Naive B cell (primary cell): ENCODE measurements around the gene PRRC2B. TPM values are rescaled to one million over a fixed set of nuclear protein-coding genes. Genes with fewer than 3 reads are reported as not detected.
"Not testable (repeated sequence)": the region's sequence is repeated elsewhere in the genome, so short reads cannot be mapped to it uniquely, and the experiment has no call there.

ENCODE experiments used
- ATAC-seq, 2 donors: fragments of 150-1000 bp; cut with Tn5 transposase; 2 replicates each; pipeline ENCODE4 v1.10.0; 2021; ENCODE audit warnings: low read depth in 2 of 2, mild to moderate bottlenecking in 2 of 2, moderate library complexity in 2 of 2
- DNase-seq: peaks from one replicate; pipeline ENCODE4 v3.0.0; 2022
- H3K27ac Mint-ChIP-seq, 6 donors: one replicate each; pipeline ENCODE4 v1.8.0; 2020 to 2022; ENCODE audit warnings: mild to moderate bottlenecking in 6 of 6, mixed read lengths in 6 of 6, moderate library complexity in 5 of 6, inconsistent platforms in 2 of 6
- H3K27me3 Mint-ChIP-seq, 3 donors: one replicate each; pipeline ENCODE4 v1.8.0; 2021 to 2022; ENCODE audit warnings: mixed read lengths in 3 of 3, mild to moderate bottlenecking in 1 of 3
- H3K36me3 Mint-ChIP-seq, 2 donors: one replicate each; pipeline ENCODE4 v1.8.0; 2020 to 2022; ENCODE audit warnings: mixed read lengths in 2 of 2, inconsistent platforms in 1 of 2, mild to moderate bottlenecking in 1 of 2
- H3K4me1 Mint-ChIP-seq, 3 donors: one replicate each; pipeline ENCODE4 v1.8.0; 2020 to 2022; ENCODE audit warnings: mixed read lengths in 3 of 3, inconsistent platforms in 1 of 3, mild to moderate bottlenecking in 1 of 3, moderate library complexity in 1 of 3
- H3K4me3 Mint-ChIP-seq, 8 donors: one replicate each; pipeline ENCODE4 v1.8.0; 2020 to 2022; ENCODE audit warnings: mild to moderate bottlenecking in 8 of 8, mixed read lengths in 8 of 8, moderate library complexity in 8 of 8, inconsistent platforms in 2 of 8
- H3K9me3 Mint-ChIP-seq, 7 donors: one replicate each; pipeline ENCODE4 v1.8.0; 2020 to 2022; ENCODE audit warnings: mixed read lengths in 7 of 7, mild to moderate bottlenecking in 5 of 7, inconsistent platforms in 2 of 7, moderate library complexity in 1 of 7
- polyA plus RNA-seq, 6 donors: library from polyadenylated mRNA; unstranded; fragments of 300-500 nt; fragmentation: Illumina TruSeq; gene quantifications; one replicate each; pipeline ENCODE4 v1.2.3, GENCODE V29; 2021; ENCODE audit warnings: low read depth in 6 of 6

Gene PRRC2B
- 10 to 100 TPM in 5 of 6 donors, 1 to 10 TPM in 1; 6.9 to 52.8 (median 15.4) TPM for polyA plus RNA-seq

DNA sequence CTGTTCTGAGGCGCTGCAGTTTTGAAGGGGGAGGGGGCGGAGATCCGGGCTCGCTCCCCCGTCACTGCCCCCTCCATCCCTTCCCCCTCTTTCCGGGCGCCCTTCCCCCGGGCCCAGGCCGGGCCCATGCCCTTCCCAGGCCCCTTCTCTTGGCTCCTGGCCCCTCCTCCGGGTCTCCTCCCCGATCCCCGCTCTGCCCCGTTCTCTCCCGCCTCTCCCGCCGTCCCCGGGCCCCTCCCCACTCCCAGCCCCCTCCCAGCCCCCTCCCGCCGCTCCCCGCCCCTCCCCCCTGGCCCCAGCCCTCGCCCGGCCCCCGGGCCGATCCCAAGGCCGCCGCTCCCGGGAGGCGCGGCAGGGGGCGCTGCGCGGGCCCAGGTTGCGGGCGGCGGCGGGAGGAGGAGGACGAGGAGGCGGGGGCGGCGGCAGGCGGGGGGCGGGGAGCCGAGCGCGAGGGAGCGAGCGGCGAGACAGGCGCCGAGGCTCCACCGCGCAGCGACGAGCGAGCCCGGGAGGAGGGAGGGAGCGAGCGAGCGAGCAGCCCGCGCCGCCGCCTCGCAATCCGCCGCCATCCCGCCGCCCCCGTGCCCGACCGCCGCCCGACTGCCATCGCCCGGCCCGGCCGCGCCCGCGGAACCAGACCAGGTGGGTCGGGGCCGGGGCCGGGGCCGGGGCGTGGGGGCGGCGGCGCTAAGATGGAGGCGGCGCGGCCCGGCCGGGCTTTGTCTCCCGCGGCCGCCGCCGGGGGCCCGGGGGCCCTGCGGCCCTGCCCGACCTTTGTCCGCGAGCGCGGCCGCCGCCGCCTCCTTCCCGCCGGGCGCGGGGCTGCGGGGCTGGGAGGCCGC, at the start of gene PRRC2B:
PRRC2B (plus strand) TSS at position 465 of the 842 bp plus-strand sequence. CDS start 36,059 bp downstream, outside the sequence.
- H3K9me3 Mint-ChIP-seq = no peaks in the 10 kb centered on the region
- DNase-seq (peak; percentile 82), ATAC-seq (peak; percentile 49 to 59)
- no peaks in the 10 kb centered on the region for H3K27me3 Mint-ChIP-seq
- H3K36me3 Mint-ChIP-seq = no peaks in the 10 kb centered on the region
- H3K27ac Mint-ChIP-seq = peak within 1 kb of the TSS; percentile 89 to 99 (median 98)
- H3K4me3 Mint-ChIP-seq = peak within 1 kb of the TSS; percentile 79 to 95 (median 94)
- H3K4me1 Mint-ChIP-seq = peaks cover 43 to 48% (median 45%) of the 10 kb centered on the region in 3 donors

DNA sequence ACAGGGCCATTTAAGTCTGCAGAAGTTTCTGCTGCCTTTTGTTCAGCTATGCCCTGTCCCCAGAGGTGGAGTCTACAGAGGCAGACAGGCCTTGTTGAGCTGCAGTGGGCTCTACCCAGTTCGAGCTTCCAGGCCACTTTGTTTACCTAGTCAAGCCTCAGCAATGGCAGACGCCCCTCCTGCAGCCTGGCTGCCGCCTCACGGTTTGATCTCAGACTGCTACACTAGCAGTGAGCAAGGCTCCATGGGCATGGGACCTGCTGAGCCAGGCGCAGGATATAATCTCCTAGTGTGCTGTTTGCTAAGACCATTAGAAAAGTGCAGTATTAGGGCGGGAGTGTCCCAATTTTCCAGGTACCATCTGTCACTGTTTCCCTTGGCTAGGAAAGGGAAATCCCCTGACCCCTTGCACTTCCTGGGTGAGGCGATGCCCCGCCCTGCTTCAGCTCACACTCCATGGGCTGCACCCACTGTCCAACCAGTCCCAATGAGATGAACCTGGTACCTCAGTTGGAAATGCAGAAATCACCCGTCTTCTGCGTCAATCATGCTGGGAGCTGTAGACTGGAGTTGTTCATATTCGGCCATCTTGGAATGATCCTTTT, 48.9 kb upstream of the PRRC2B start:
- ATAC-seq, H3K4me3 Mint-ChIP-seq, DNase-seq, H3K4me1 Mint-ChIP-seq, H3K9me3 Mint-ChIP-seq, H3K36me3 Mint-ChIP-seq: not testable (repeated sequence)
- Mint-ChIP-seq H3K27ac (peak overlapping the region in 1 of 6 donors; percentile 64), H3K27me3 (peaks cover 4 to 21% (median 8%) of the 10 kb centered on the region in 3 donors)

- H3K4me3 Mint-ChIP-seq = peak overlapping the region in 1 of 8 donors; percentile 47
- peaks cover 9 to 11% (median 11%) of the 10 kb centered on the region in 3 donors for H3K4me1 Mint-ChIP-seq
- H3K27ac Mint-ChIP-seq = no peak overlapping the region
- H3K36me3 Mint-ChIP-seq = no peaks in the 10 kb centered on the region
- no peaks in the 10 kb centered on the region for H3K9me3 Mint-ChIP-seq
- peaks cover 4 to 19% (median 8%) of the 10 kb centered on the region in 3 donors for H3K27me3 Mint-ChIP-seq
- DNase-seq = no peak
- ATAC-seq = no peak
Observed at GRCh38 chr9:131346559-131346958, 47.3 kb upstream of the PRRC2B start.

DNA sequence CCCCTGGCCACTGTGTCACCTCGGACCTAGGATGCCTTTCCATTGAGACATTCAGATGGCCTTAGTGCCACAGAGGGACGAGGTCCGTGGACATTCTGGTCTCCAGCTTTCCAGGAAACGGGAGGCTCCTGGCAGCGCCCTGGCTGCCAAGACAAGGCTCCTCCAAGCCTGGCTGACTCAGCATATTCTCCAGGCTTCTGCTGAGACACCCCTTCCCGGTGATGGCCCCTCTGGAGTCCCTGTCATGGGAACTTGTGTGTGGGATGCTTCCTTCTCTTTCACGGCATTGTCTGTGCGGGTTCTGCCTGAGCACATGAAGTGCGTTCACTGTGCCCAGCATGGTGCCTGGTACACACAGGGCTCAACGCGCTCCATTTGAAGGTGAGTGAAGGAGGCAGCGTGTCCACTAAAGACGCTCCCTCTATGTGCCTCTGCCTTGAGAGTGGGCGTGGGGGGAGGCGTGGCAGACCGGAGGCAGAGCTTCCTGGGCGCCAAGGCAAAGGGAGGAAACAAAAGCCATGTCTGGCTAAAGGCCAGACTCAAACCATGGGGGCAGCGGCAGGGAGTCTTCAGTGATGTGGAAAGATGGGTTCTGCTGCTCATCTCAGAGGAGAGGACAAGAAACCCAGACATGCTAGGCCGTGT, 46.4 kb upstream of the PRRC2B start:
- H3K9me3 Mint-ChIP-seq = no peaks in the 10 kb centered on the region
- no peak overlapping the region for H3K4me3 Mint-ChIP-seq
- no peaks in the 10 kb centered on the region for H3K36me3 Mint-ChIP-seq
- no peak for DNase-seq
- peaks cover 4 to 14% (median 8%) of the 10 kb centered on the region in 3 donors for H3K27me3 Mint-ChIP-seq
- peaks cover 9 to 11% (median 11%) of the 10 kb centered on the region in 3 donors for H3K4me1 Mint-ChIP-seq
- ATAC-seq = no peak
- peak overlapping the region in 1 of 6 donors; percentile 42 for H3K27ac Mint-ChIP-seq

- H3K36me3 Mint-ChIP-seq = no peaks in the 10 kb centered on the region
- DNase-seq (no peak), ATAC-seq (no peak)
- H3K27ac Mint-ChIP-seq = no peak overlapping the region
- H3K4me3 Mint-ChIP-seq = peak overlapping the region in 1 of 8 donors; percentile 16
- H3K4me1 Mint-ChIP-seq = peaks cover 9 to 11% (median 11%) of the 10 kb centered on the region in 3 donors
- no peaks in the 10 kb centered on the region for H3K9me3 Mint-ChIP-seq
- peaks cover 4 to 6% (median 5%) of the 10 kb centered on the region in 3 donors for H3K27me3 Mint-ChIP-seq
Observed at GRCh38 chr9:131348631-131349521, 45.0 kb upstream of the PRRC2B start.

DNA sequence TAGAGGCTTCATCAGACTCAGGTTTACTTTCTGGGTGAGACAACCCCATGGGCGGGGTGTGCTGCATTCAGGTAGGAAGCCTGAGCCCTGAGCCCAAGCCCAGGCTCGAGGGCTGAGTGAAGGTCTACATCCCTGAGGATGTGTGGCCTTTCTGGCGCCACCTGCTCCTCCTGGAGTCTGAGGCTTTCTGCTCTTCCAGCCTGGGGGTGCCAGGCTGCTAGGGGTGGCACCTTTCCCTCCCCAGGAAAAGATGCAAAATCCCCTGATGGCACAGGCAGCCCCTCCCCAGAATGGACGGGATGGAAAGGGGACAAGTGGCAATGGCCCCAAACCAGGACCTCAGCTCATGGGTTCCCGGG, 44.4 kb upstream of the PRRC2B start:
- no peak for ATAC-seq
- Mint-ChIP-seq H3K4me3 (peak overlapping the region in 2 of 8 donors; percentile 16 to 30), H3K36me3 (no peaks in the 10 kb centered on the region), H3K27ac (no peak overlapping the region), H3K9me3 (no peaks in the 10 kb centered on the region), H3K27me3 (peaks cover 0 to 6% (median 4%) of the 10 kb centered on the region in 3 donors), H3K4me1 (peaks cover 9 to 11% (median 11%) of the 10 kb centered on the region in 3 donors)
- DNase-seq = no peak

- peak; percentile 97 to 99 for ATAC-seq
- H3K4me1 Mint-ChIP-seq = peaks cover 9 to 11% (median 11%) of the 10 kb centered on the region in 3 donors
- H3K27ac Mint-ChIP-seq = peak overlapping the region in 1 of 6 donors; percentile 85
Observed at GRCh38 chr9:131349881-131350563, 43.9 kb upstream of the PRRC2B start.

DNA sequence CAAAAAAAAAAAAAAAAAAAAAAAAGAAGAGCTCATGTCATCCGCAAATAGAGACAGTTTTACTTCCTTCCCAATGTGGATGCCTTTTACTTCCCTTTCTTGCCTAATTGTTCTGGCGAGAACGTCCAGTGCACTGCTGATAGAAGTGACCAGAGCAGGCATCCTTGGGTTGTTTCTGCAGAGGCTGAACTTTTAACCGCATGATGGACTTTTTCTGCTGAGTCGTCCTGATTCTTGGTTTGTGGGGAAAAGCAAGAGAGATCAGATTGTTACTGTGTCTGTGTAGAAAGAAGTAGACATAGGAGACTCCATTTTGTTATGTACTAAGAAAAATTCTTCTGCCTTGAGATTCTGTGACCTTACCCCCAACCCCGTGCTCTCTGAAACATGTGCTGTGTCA, 37.4 kb upstream of the PRRC2B start:
- DNase-seq, H3K9me3 Mint-ChIP-seq, H3K27me3 Mint-ChIP-seq, H3K36me3 Mint-ChIP-seq: not testable (repeated sequence)
- Mint-ChIP-seq H3K4me3 (peak overlapping the region in 4 of 8 donors; percentile 21 to 82 (median 48)), H3K4me1 (peaks cover 3 to 38% (median 6%) of the 10 kb centered on the region in 3 donors), H3K27ac (peak overlapping the region in 2 of 6 donors; percentile 85 to 89)
- ATAC-seq = peak; percentile 32 to 47

More at GRCh38 chr9:131349881-131350563, 43.9 kb upstream of the PRRC2B start:
- Mint-ChIP-seq H3K27me3 (peaks cover 0 to 6% (median 4%) of the 10 kb centered on the region in 3 donors), H3K36me3 (no peaks in the 10 kb centered on the region), H3K4me3 (peak overlapping the region in 5 of 8 donors; percentile 12 to 81 (median 30)), H3K9me3 (no peaks in the 10 kb centered on the region)
- DNase-seq = peak; percentile 77

GRCh38 chr9:131358556-131358955, 35.3 kb upstream of the PRRC2B start:
- Mint-ChIP-seq H3K36me3 (no peaks in the 10 kb centered on the region), H3K4me1 (peaks cover 3 to 41% (median 6%) of the 10 kb centered on the region in 3 donors), H3K9me3 (no peaks in the 10 kb centered on the region), H3K4me3 (no peak overlapping the region), H3K27ac (peak overlapping the region in 2 of 6 donors; percentile 33 to 50), H3K27me3 (no peaks in the 10 kb centered on the region)
- DNase-seq (no peak), ATAC-seq (no peak)

DNA sequence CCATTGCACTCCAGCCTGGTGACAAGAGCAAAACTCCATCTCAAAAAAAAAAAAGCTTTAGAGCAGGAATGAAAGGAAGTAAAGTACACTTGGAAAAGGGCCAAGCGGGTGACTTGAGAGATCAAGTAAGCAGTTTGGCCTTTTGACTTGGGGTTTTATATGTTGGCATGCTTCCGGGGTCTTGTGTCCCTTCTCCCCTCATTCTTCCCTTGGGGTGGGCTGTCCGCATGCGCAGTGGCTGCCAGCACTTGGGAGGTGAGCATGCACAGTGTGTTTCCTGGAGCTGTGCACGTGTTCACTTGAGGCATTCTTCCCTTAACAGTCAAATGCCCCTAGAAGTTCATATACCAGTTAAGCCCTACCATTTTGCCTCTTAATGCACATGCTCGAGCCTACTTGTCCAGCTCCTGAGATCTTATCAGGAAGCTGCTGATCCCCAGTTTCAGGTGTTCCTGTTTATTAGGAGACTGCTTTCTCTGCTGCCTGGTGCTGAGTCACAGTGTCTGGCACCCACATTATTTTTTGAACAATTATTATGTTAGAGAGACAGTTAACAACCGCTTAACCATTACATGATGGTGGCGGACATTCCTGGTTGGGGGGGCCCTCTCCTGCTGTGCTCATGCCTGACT, 32.6 kb upstream of the PRRC2B start:
- no peak for ATAC-seq
- H3K4me3 Mint-ChIP-seq = peak overlapping the region in 3 of 8 donors; percentile 50 to 61 (median 51)

DNA sequence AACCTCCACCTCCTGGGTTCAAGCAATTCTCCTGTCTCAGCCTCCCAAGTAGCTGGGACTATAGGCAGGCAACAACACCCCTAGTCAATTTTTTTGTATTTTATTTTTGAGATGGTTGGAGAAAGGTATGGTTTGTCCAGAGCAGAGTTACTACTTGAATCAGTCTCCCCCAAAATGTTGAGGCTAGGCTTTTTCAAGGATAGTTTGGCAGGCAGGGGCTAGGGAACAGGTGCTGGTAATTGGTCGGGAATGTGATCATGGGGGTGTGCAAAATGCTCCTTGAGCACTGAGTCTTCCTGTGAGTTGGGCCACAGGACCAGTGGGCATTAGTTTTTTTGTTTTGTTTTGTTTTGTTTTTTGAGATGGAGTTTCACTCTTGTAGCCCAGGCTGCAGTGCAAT, 28.3 kb upstream of the PRRC2B start:
- H3K27ac Mint-ChIP-seq = no peak overlapping the region
- H3K9me3 Mint-ChIP-seq = no peaks in the 10 kb centered on the region
- peak overlapping the region in 1 of 8 donors; percentile 33 for H3K4me3 Mint-ChIP-seq
- DNase-seq (no peak), ATAC-seq (no peak)
- H3K27me3 Mint-ChIP-seq = no peaks in the 10 kb centered on the region
- peaks cover 0 to 11% (median 0%) of the 10 kb centered on the region in 3 donors for H3K4me1 Mint-ChIP-seq
- no peaks in the 10 kb centered on the region for H3K36me3 Mint-ChIP-seq

More for the DNA sequence above, 32.6 kb upstream of the PRRC2B start:
- Mint-ChIP-seq H3K27me3 (no peaks in the 10 kb centered on the region), H3K27ac (peak overlapping the region in 1 of 6 donors; percentile 44), H3K4me1 (peaks cover 3 to 33% (median 6%) of the 10 kb centered on the region in 3 donors), H3K36me3 (no peaks in the 10 kb centered on the region), H3K9me3 (no peaks in the 10 kb centered on the region)
- no peak for DNase-seq
